Measurements from ENCODE around the gene WNT4. TPM values are rescaled to one million over a fixed set of nuclear protein-coding genes. Genes with fewer than 3 reads are reported as not detected.

WNT4 gene
- total RNA-seq, 8 experiments from 2014 or later = 0.41 to 80.1 (median 11.8) TPM

GRCh38 chr1:22124592-22125229, 18.2 kb downstream of the WNT4 start:
- WGBS, 10 experiments = 67 to 100% (median 95%) methylated on average over 1 to 7 of the region's 8 CpGs; no CpG with 5 or more reads in 2 of the 10 experiments
- no peak for ATAC-seq (replicated peaks in 6 of 8)
- H3K4me1 ChIP-seq (replicated peaks in 1 of 2) = peaks cover 30 to 34% of the 10 kb centered on the region in 2 donors
- no peak overlapping the region for H3K27ac ChIP-seq
- H3K4me3 ChIP-seq = no peak overlapping the region
- in situ Hi-C loops (cut with MboI; ENCODE audit: low pct_unique_long_range_greater_than_20kb in 2 of 9, low sequenced_read_pairs in 9 of 9, unreplicated experiment in 9 of 9) = loop anchor here in 5 of 9 experiments (10.0 to 25.0 kb wide), 2 partner anchors 513 to 520 kb away; partner anchors contain the start of genes C1QC (in 5 of the 5) and C1QA (in 4 of the 5)

- no peak for ATAC-seq (replicated peaks in 6 of 8)
- peaks cover 30 to 34% of the 10 kb centered on the region in 2 donors for H3K4me1 ChIP-seq (replicated peaks in 1 of 2)
- in situ Hi-C loops (cut with MboI; ENCODE audit: low pct_unique_long_range_greater_than_20kb in 2 of 9, low sequenced_read_pairs in 9 of 9, unreplicated experiment in 9 of 9) = loop anchor here in 2 of 9 experiments (10.0 to 25.0 kb wide), 2 partner anchors 513 to 521 kb away; partner anchors contain the start of genes C1QC (in 2 of the 2) and C1QA (in 1 of the 2)
- no peak overlapping the region for H3K4me3 ChIP-seq
- H3K27ac ChIP-seq = no peak overlapping the region
- 50 to 100% (median 89%) methylated on average over 1 to 7 of the region's 9 CpGs; no CpG with 5 or more reads in 5 of the 10 experiments for WGBS, 10 experiments
These were observed 18.9 kb downstream of the WNT4 start for GRCh38 chr1:22123901-22124404.

- H3K27ac ChIP-seq = no peak overlapping the region
- no peak for ATAC-seq (replicated peaks in 6 of 8)
- peaks cover 30 to 34% of the 10 kb centered on the region in 2 donors for H3K4me1 ChIP-seq (replicated peaks in 1 of 2)
- WGBS, 10 experiments = 67 to 93% (median 80%) methylated on average over 1 to 5 of the region's 8 CpGs; no CpG with 5 or more reads in 5 of the 10 experiments
- H3K4me3 ChIP-seq = no peak overlapping the region
- in situ Hi-C loops (cut with MboI; ENCODE audit: low pct_unique_long_range_greater_than_20kb in 2 of 9, low sequenced_read_pairs in 9 of 9, unreplicated experiment in 9 of 9) = loop anchor here in 2 of 9 experiments (10.0 to 25.0 kb wide), 2 partner anchors 514 to 522 kb away; partner anchors contain the start of genes C1QC (in 2 of the 2) and C1QA (in 1 of the 2)
These were observed 19.9 kb downstream of the WNT4 start for GRCh38 chr1:22123071-22123390.

GRCh38 chr1:22122273-22123070, 20.4 kb downstream of the WNT4 start:
- Histone ChIP-seq H3K4me3 (no peak overlapping the region), H3K27ac (peak overlapping the region; percentile 14 to 69), H3K4me1 (replicated peaks in 1 of 2) (peaks cover 30 to 34% of the 10 kb centered on the region in 2 donors)
- no peak for ATAC-seq (replicated peaks in 6 of 8)
- 60 to 100% (median 93%) methylated on average over 1 to 18 of the region's 21 CpGs; no CpG with 5 or more reads in 4 of the 10 experiments for WGBS, 10 experiments
- in situ Hi-C loops (cut with MboI; ENCODE audit: low pct_unique_long_range_greater_than_20kb in 2 of 9, low sequenced_read_pairs in 9 of 9, unreplicated experiment in 9 of 9) = loop anchor here in 2 of 9 experiments (10.0 to 25.0 kb wide), 2 partner anchors 515 to 522 kb away; partner anchors contain the start of genes C1QC (in 2 of the 2) and C1QA (in 1 of the 2)

- H3K4me3 ChIP-seq = no peak overlapping the region
- in situ Hi-C loops (cut with MboI; ENCODE audit: low pct_unique_long_range_greater_than_20kb in 2 of 9, low sequenced_read_pairs in 9 of 9, unreplicated experiment in 9 of 9) = loop anchor here in 2 of 9 experiments (10.0 to 25.0 kb wide), 2 partner anchors 516 to 523 kb away; partner anchors contain the start of genes C1QC (in 2 of the 2) and C1QA (in 1 of the 2)
- H3K27ac ChIP-seq = peak overlapping the region; percentile 14 to 69
- peaks cover 23 to 30% of the 10 kb centered on the region in 2 donors for H3K4me1 ChIP-seq (replicated peaks in 1 of 2)
- 8 to 100% (median 60%) methylated on average over 1 to 11 of the region's 15 CpGs; no CpG with 5 or more reads in 4 of the 10 experiments for WGBS, 10 experiments
- ATAC-seq (replicated peaks in 6 of 8) = peak in 5 of 8 experiments; percentile 75 to 92 (median 88)
These were observed 21.4 kb downstream of the WNT4 start for GRCh38 chr1:22121421-22121911.

GRCh38 chr1:22120469-22120790, 22.5 kb downstream of the WNT4 start:
- 80 to 90% (median 87%) methylated on average over 1 to 5 of the region's 11 CpGs; no CpG with 5 or more reads in 7 of the 10 experiments for WGBS, 10 experiments
- no peak for ATAC-seq (replicated peaks in 6 of 8)
- in situ Hi-C loops (cut with MboI; ENCODE audit: low pct_unique_long_range_greater_than_20kb in 2 of 9, low sequenced_read_pairs in 9 of 9, unreplicated experiment in 9 of 9) = loop anchor here in 2 of 9 experiments (10.0 to 25.0 kb wide), 2 partner anchors 517 to 524 kb away; partner anchors contain the start of genes C1QC (in 2 of the 2) and C1QA (in 1 of the 2)
- Histone ChIP-seq H3K4me3 (no peak overlapping the region), H3K4me1 (replicated peaks in 1 of 2) (peaks cover 24 to 30% of the 10 kb centered on the region in 2 donors), H3K27ac (no peak overlapping the region)

GRCh38 chr1:22119626-22120468, 23.1 kb downstream of the WNT4 start:
- in situ Hi-C loops (cut with MboI; ENCODE audit: low pct_unique_long_range_greater_than_20kb in 2 of 9, low sequenced_read_pairs in 9 of 9, unreplicated experiment in 9 of 9) = loop anchor here in 2 of 9 experiments (10.0 to 25.0 kb wide), 2 partner anchors 517 to 525 kb away; partner anchors contain the start of genes C1QC (in 2 of the 2) and C1QA (in 1 of the 2)
- WGBS, 10 experiments = 70 to 100% (median 93%) methylated on average over 1 to 23 of the region's 44 CpGs; no CpG with 5 or more reads in 4 of the 10 experiments
- ATAC-seq (replicated peaks in 6 of 8) = no peak
- H3K4me1 ChIP-seq (replicated peaks in 1 of 2) = peaks cover 29 to 35% of the 10 kb centered on the region in 2 donors
- H3K27ac ChIP-seq = no peak overlapping the region
- no peak overlapping the region for H3K4me3 ChIP-seq

- in situ Hi-C loops (cut with MboI; ENCODE audit: low pct_unique_long_range_greater_than_20kb in 2 of 9, low sequenced_read_pairs in 9 of 9, unreplicated experiment in 9 of 9) = loop anchor here in 1 of 9 experiments (25.0 kb wide), 1 partner anchor 519 kb away; the partner anchor contains the start of genes C1QA and C1QC
- Histone ChIP-seq H3K27ac (no peak overlapping the region), H3K4me3 (no peak overlapping the region), H3K4me1 (replicated peaks in 1 of 2) (peaks cover 37 to 47% of the 10 kb centered on the region in 2 donors)
- peak in 2 of 8 experiments; percentile 10 to 14 for ATAC-seq (replicated peaks in 6 of 8)
- WGBS, 10 experiments = 80 to 100% (median 90%) methylated on average over 1 to 5 of the region's 8 CpGs; no CpG with 5 or more reads in 5 of the 10 experiments
These were observed 24.5 kb downstream of the WNT4 start for GRCh38 chr1:22118291-22118992.

- Histone ChIP-seq H3K4me3 (no peak overlapping the region), H3K4me1 (replicated peaks in 1 of 2) (peaks cover 36 to 47% of the 10 kb centered on the region in 2 donors), H3K27ac (no peak overlapping the region)
- in situ Hi-C loops (cut with MboI; ENCODE audit: low pct_unique_long_range_greater_than_20kb in 2 of 9, low sequenced_read_pairs in 9 of 9, unreplicated experiment in 9 of 9) = loop anchor here in 1 of 9 experiments (25.0 kb wide), 1 partner anchor 519 kb away; the partner anchor contains the start of genes C1QA and C1QC
- ATAC-seq (replicated peaks in 6 of 8) = peak in 3 of 8 experiments; percentile 32 to 46 (median 32)
- WGBS, 10 experiments = 84 to 100% (median 100%) methylated on average over 1 to 4 of the region's 5 CpGs; no CpG with 5 or more reads in 4 of the 10 experiments
These were observed 25.0 kb downstream of the WNT4 start for GRCh38 chr1:22117851-22118250.

GRCh38 chr1:22117238-22117637, 25.7 kb downstream of the WNT4 start:
- no peak for ATAC-seq (replicated peaks in 6 of 8)
- Histone ChIP-seq H3K4me3 (no peak overlapping the region), H3K27ac (no peak overlapping the region), H3K4me1 (replicated peaks in 1 of 2) (peaks cover 30 to 43% of the 10 kb centered on the region in 2 donors)
- WGBS, 10 experiments = 22 to 100% (median 89%) methylated on average over 1 to 4 of the region's 4 CpGs; no CpG with 5 or more reads in 2 of the 10 experiments
- in situ Hi-C loops (cut with MboI; ENCODE audit: low pct_unique_long_range_greater_than_20kb in 2 of 9, low sequenced_read_pairs in 9 of 9, unreplicated experiment in 9 of 9) = loop anchor here in 1 of 9 experiments (25.0 kb wide), 1 partner anchor 520 kb away; the partner anchor contains the start of genes C1QA and C1QC

- 43 to 100% (median 81%) methylated on average over 1 to 6 of the region's 6 CpGs; no CpG with 5 or more reads in 2 of the 10 experiments for WGBS, 10 experiments
- Histone ChIP-seq H3K4me3 (no peak overlapping the region), H3K4me1 (replicated peaks in 1 of 2) (peaks cover 17 to 29% of the 10 kb centered on the region in 2 donors), H3K27ac (no peak overlapping the region)
- ATAC-seq (replicated peaks in 6 of 8) = no peak
- in situ Hi-C loops (cut with MboI; ENCODE audit: low pct_unique_long_range_greater_than_20kb in 2 of 9, low sequenced_read_pairs in 9 of 9, unreplicated experiment in 9 of 9) = loop anchor here in 1 of 9 experiments (25.0 kb wide), 1 partner anchor 522 kb away; the partner anchor contains the start of genes C1QA and C1QC
These were observed 27.6 kb downstream of the WNT4 start for GRCh38 chr1:22115286-22115685.
